WERI-Rb-1 (cell line): ENCODE results near the gene SLC4A9.

Experiments
- DNase-seq: peaks from one replicate; pipeline ENCODE4 v3.0.0-alpha.2; 2020
- H3K27ac ChIP-seq: fragments of 250-450 bp; sonication (Bioruptor Pico); 2 replicates; pipeline ENCODE4 v1.5.1; 2020; ENCODE audit warnings: mild to moderate bottlenecking, moderate library complexity
- H3K27me3 ChIP-seq: fragments of 250-450 bp; sonication (Bioruptor Pico); 2 replicates; pipeline ENCODE4 v1.5.1; 2021; ENCODE audit warnings: mild to moderate bottlenecking, low read depth, moderate library complexity; ENCODE audit not compliant: insufficient read depth, severe bottlenecking
- H3K36me3 ChIP-seq: fragments of 250-450 bp; sonication (Bioruptor Pico); 2 replicates; pipeline ENCODE4 v1.5.1; 2020; ENCODE audit warnings: mild to moderate bottlenecking, moderate library complexity
- H3K4me3 ChIP-seq: 2 replicates; pipeline ENCODE4 v1.5.1; 2011; ENCODE audit warnings: low read depth, mild to moderate bottlenecking, control low read depth, low read length
- H3K9me3 ChIP-seq: fragments of 250-450 bp; sonication (Bioruptor Pico); 2 replicates; pipeline ENCODE4 v1.5.1; 2021; ENCODE audit warnings: mild to moderate bottlenecking, moderate library complexity; ENCODE audit not compliant: severe bottlenecking
- TF ChIP-seq, protein P1 (sequence below): IDR thresholded peaks from 2 replicates; pipeline ENCODE4 v1.5.1; 2011; ENCODE audit warnings: low read depth, mild to moderate bottlenecking, control low read depth, inconsistent platforms, low read length

SLC4A9 gene

DNA sequence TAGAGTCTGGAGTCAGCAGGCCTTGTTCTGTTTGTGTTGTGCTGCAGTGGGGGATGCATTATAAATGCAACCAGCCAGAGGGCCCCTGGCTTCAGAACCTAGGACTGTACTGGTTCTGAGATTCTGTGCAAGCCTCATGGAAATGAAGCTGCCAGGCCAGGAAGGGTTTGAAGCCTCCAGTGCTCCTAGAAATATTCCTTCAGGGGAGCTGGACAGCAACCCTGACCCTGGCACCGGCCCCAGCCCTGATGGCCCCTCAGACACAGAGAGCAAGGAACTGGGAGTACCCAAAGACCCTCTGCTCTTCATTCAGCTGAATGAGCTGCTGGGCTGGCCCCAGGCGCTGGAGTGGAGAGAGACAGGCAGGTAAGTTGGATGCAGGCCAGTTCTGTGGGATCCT lies at the start of gene SLC4A9:
SLC4A9 (plus strand) TSS at position 94 of the 400 bp plus-strand sequence; CDS start at position 137, 43 bp downstream.
- Histone ChIP-seq H3K9me3 (no peaks in the 10 kb centered on the region), H3K27ac (no peak within 1 kb of the TSS), H3K27me3 (no peaks in the 10 kb centered on the region), H3K36me3 (no peaks in the 10 kb centered on the region), H3K4me3 (no peak within 1 kb of the TSS)
- TF ChIP-seq, protein P1, sequence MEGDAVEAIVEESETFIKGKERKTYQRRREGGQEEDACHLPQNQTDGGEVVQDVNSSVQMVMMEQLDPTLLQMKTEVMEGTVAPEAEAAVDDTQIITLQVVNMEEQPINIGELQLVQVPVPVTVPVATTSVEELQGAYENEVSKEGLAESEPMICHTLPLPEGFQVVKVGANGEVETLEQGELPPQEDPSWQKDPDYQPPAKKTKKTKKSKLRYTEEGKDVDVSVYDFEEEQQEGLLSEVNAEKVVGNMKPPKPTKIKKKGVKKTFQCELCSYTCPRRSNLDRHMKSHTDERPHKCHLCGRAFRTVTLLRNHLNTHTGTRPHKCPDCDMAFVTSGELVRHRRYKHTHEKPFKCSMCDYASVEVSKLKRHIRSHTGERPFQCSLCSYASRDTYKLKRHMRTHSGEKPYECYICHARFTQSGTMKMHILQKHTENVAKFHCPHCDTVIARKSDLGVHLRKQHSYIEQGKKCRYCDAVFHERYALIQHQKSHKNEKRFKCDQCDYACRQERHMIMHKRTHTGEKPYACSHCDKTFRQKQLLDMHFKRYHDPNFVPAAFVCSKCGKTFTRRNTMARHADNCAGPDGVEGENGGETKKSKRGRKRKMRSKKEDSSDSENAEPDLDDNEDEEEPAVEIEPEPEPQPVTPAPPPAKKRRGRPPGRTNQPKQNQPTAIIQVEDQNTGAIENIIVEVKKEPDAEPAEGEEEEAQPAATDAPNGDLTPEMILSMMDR: no peak
- no peak for DNase-seq

DNA sequence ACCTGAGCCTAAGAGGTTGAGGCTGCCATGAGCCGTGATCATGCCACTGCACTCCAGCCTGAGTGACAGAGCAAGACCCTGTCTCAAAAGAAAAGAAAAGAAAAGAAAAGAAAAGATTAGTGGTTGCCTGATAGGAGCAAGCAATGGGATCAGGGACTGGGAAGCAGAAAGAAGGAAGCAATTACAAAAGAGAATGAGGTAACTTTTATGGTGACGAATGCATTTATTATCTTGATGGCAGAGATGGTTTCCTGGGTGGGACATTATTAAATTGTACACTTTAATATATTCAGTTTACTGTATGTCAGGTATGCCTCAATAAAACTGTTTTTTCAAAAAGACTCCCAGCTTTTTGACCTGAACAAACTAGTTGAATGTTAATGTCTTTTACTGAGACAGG lies 49.6 kb upstream of the SLC4A9 start:
- H3K9me3 ChIP-seq: no peaks in the 10 kb centered on the region
- H3K27ac ChIP-seq: no peak overlapping the region

GRCh38 chr5:140311011-140311467 lies 49.0 kb upstream of the SLC4A9 start:
- TF ChIP-seq, protein P1: no peak
- H3K36me3 ChIP-seq: no peaks in the 10 kb centered on the region
- no peaks in the 10 kb centered on the region for H3K27me3 ChIP-seq
- H3K9me3 ChIP-seq: no peaks in the 10 kb centered on the region
- no peak overlapping the region for H3K4me3 ChIP-seq
- DNase-seq: no peak
- H3K27ac ChIP-seq: no peak overlapping the region

More for the DNA sequence above, 49.6 kb upstream of the SLC4A9 start:
- no peaks in the 10 kb centered on the region for H3K27me3 ChIP-seq
- TF ChIP-seq, protein P1: no peak
- no peak overlapping the region for H3K4me3 ChIP-seq
- no peak for DNase-seq
- no peaks in the 10 kb centered on the region for H3K36me3 ChIP-seq

- DNase-seq: no peak
- H3K4me3 ChIP-seq: no peak overlapping the region
- no peaks in the 10 kb centered on the region for H3K27me3 ChIP-seq
- no peaks in the 10 kb centered on the region for H3K36me3 ChIP-seq
- H3K27ac ChIP-seq: no peak overlapping the region
- TF ChIP-seq, protein P1: no peak
- no peaks in the 10 kb centered on the region for H3K9me3 ChIP-seq
Measured at GRCh38 chr5:140312067-140312790, 47.8 kb upstream of the SLC4A9 start.

- no peak overlapping the region for H3K4me3 ChIP-seq
Measured at GRCh38 chr5:140312791-140313189, 47.2 kb upstream of the SLC4A9 start.

More at GRCh38 chr5:140312791-140313189, 47.2 kb upstream of the SLC4A9 start:
- Histone ChIP-seq H3K27me3 (no peaks in the 10 kb centered on the region), H3K36me3 (no peaks in the 10 kb centered on the region), H3K27ac (no peak overlapping the region), H3K9me3 (no peaks in the 10 kb centered on the region)
- TF ChIP-seq, protein P1: no peak
- no peak for DNase-seq
